Femur (tissue), 1 donor: ENCODE measurements around the gene FLYWCH2.

ENCODE experiments used
- DNase-seq: peaks from one replicate; pipeline ENCODE4 v3.0.0-alpha.2; 2017

Gene FLYWCH2

GRCh38 chr16:2854700-2855309 is 28.2 kb upstream of the FLYWCH2 start:
- DNase-seq: no peak

DNA sequence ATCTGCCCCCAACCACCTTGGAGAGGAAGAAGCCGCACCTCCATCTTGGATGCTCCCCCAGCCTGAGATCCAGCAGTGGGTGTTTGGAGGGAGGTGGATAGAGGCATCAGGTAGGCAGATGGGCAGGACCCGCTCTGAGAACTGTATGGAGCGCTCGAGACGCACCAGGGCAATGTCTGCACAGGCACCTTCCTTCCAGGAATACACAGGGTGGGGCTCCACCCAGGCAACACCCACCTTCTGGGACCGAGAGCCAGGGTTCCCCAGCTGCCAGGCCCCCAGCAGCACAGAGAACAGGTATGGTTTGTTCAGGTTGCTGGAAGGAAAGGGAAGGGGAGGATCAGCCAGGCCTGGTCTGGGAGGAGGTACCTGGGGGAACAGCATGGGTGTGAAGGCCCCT is 27.5 kb upstream of the FLYWCH2 start:
- no peak for DNase-seq

DNA sequence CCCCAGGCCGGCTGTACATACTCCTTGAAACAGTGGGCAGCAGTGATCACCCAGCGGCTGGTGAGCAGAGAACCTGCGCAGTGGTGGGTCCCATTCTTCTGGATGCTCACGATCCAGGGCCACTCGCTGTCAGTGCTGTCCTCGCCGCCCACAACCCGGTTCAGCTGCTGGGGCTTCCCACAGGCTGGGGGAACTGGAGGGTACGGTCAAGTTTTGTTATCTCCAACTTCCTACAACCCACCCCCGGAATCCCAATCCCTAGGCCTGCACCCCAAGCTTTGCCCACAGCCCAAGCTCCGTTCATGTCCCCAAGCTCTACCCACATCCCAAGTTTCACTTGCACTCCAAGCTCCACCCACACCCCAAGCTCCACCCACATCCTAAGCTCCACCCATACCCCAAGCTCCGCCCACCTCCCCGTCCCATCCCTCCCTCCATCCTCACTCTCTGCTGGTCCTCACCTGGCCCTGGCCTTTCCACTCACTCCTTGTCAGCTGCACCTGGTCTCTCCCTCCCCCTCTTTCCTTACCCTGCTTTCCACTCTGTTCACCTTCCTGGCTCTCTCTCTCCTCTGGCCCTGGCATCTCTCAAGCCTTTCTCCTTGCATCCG is 26.8 kb upstream of the FLYWCH2 start:
- DNase-seq: no peak

- DNase-seq: no peak
Measured at GRCh38 chr16:2856686-2857450, 26.1 kb upstream of the FLYWCH2 start.

DNA sequence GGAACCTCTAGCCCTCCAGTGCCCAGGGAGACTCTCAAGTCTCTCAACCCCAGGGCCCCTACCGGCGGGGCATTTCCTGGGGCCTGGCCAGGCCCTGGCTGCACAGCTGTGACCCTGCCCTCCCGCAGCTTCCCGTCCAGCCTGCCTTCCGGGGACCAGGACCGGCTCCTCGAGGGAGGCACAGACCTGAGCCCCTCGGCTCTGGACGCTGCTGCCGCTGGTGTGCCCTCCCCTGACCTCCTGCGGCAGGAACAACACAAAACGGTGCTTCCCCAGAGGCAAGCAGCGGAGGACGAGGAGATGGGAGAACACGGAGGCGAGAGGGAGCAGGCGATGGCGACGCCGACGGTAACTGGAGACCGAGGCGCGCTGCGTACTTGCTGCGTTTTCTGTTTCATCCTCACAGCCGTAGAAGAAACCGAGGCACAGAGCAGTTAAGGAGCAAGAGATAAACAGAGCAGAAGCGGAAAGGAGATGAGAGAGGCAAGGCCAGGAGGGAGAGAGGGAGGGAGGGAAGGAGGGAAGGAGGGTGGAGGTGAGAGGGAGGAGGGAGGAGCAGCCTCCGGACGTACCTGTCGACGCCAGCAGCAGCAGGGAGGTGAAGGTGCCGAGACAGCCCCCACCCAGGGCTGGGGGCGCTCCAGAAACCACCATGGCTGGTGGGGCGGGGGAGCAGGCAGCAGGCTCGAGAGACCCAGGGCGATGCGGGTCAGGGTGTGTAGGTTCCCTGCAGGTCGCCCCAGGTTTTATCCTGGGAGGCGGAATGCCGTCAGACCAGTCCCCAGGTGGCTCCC is 25.4 kb upstream of the FLYWCH2 start, which contains the start of gene PRSS22:
Gene PRSS22, minus strand, starts transcription at position 720 of the 794 bp plus-strand sequence. Its CDS starts 66 bp downstream, at position 654.
- no peak for DNase-seq

GRCh38 chr16:2858245-2859025 is 24.6 kb upstream of the FLYWCH2 start:
- no peak for DNase-seq

DNA sequence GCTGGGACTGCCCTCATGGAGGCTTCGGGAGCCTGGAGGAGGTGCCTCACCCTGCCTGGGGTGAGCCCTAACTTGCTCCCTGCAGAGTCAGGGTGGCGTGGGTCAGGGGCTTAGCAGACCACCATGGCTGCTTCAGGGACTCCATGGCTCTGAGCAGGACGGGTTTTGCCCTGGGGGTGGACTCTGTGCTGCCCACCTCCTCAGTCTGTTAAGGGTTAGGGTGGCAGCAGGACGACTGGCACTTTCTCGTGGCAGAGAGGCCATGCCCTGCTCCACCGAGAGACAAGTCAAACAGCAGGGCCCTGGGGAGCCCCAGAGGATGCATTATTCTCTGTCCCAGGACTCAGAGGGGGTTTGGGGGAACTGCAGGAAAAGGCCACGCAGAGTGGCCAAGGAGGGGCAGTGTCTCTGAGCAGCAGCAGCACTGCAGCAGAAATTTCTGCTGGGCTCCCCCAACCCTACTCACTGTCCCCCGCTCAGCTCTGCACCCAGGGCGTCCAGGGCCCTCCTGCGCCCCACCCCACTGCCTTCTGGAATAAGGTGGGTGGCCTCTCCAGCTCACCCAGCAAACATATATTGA is 23.2 kb upstream of the FLYWCH2 start:
- DNase-seq: no peak

- DNase-seq: no peak
Measured at GRCh38 chr16:2860826-2861567, 22.0 kb upstream of the FLYWCH2 start.

- no peak for DNase-seq
Measured at GRCh38 chr16:2865651-2866050, 17.4 kb upstream of the FLYWCH2 start.

GRCh38 chr16:2866431-2866830 is 16.6 kb upstream of the FLYWCH2 start:
- no peak for DNase-seq

DNA sequence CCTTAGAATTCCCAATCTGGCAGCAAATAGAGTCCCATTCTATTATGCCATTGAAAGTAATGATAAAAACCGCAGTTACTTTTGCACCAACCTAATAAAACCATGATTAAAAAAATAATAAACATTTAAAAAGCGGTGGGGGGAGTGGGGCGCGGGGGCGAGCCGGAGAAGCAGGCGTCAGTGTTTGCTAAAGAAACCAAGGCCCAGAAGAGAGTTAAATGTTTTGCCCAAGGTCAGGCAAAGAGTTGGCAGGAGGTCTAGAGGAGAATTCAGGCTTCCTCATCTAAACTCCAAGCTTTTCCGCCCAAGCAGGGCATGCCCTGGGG is 15.4 kb upstream of the FLYWCH2 start:
- no peak for DNase-seq

DNA sequence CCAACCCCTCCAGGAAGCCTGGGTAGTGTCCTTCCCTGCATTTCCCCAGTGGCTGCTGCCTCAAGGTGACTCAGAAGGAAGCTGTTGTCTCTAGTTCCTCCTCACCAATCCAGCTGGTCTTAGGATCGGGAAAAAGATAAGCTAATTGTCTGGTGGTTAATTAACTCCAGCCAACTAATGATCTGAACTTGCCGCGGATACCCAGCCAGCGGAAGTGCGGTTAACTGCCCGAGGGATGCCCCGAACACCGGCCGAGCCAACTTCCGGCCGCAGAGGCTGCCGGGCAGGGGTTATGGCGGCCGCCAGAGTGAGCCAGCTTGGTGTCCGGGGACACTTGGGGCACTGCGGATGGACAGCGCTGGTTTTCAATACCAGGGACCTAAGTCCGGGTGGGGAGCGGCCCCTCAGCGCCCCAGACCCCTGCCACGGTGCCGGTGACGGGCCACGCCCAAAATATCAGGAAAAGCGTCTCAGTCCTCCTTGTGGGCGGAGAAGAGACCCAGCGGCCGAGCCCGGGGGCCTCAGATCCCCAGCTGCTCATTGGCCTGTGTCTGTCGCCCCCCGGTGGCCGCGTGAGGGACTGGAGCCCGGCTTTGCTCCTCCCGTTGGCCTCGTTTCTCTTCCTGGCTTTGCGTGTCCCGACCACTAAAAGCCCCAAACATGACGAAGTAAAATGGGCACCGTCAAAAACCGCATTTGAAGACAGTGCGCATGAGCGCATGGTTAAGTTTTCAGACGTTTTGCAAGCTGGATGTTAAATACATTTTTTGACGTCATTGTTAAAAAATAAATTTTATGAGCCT is 14.8 kb upstream of the FLYWCH2 start:
- DNase-seq: peak; percentile 96

- DNase-seq: no peak
Measured at GRCh38 chr16:2871926-2872325, 11.1 kb upstream of the FLYWCH2 start.

- DNase-seq: no peak
Measured at GRCh38 chr16:2874032-2874911, 8.7 kb upstream of the FLYWCH2 start.

- peak; percentile 85 for DNase-seq
Measured at GRCh38 chr16:2874912-2875362, 8.1 kb upstream of the FLYWCH2 start.

GRCh38 chr16:2879854-2880508 is 3.0 kb upstream of the FLYWCH2 start:
- no peak for DNase-seq

GRCh38 chr16:2881783-2882649 is 999 bp upstream of the FLYWCH2 start:
- peak; percentile 62 for DNase-seq

- DNase-seq: peak; percentile 54
Measured at GRCh38 chr16:2883458-2883908, 468 bp downstream of the FLYWCH2 start.
